Measurements from ENCODE around the gene RUNX2.

GRCh38 chr6:45486736-45487135 is 158.6 kb downstream of the RUNX2 start:
- no peak for TF ChIP-seq EZH2phosphoT487 (IDR thresholded peaks at IDR 0.05; ENCODE audit: borderline replicate concordance, low read depth, low read length)
- TF ChIP-seq CTCF (conservative IDR thresholded peaks at IDR 0.05; ENCODE audit: low read length), result no peak

All from OCI-LY7 (cell line).